ENCODE measurements around the gene TBC1D7.

DNA sequence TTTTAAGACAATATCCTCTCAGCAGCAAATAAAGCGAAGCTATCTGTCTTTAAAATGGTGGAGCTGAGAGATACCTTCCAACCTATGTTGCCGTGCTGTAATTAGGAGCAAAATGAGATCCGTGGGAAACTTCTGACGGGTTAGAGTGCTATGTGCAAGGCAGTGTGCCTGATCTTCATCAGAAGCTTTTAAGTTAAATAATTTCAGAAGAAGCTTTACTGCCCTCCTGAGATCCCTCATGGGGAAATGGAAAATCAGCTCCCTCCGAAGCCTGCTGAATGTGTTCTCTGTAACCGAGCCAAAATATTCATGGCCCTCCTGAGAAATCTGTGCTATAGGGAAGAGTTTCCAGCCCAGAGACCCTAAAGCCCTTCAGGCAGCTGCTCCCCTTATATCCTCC is 43.7 kb upstream of the TBC1D7 start:
- TF ChIP-seq POLR2A (IDR thresholded peaks at IDR 0.05; ENCODE audit: low read length) (no peak), GATA1 (IDR thresholded peaks at IDR 0.05; ENCODE audit: low read depth, low read length) (no peak)
